GM18858 (cell line): ENCODE measurements around the gene NOS1.

Source experiments
- ATAC-seq: cut with Tn5 transposase; IDR thresholded peaks from one replicate; pipeline ENCODE4 v1.9.1; 2021; ENCODE audit not compliant: unreplicated experiment

The NOS1 gene

GRCh38 chr12:117363953-117364486, 2.6 kb upstream of the NOS1 start:
- no peak for ATAC-seq

GRCh38 chr12:117363056-117363662, 1.7 kb upstream of the NOS1 start:
- ATAC-seq = no peak

GRCh38 chr12:117362391-117362790, 965 bp upstream of the NOS1 start:
- no peak for ATAC-seq

- ATAC-seq = no peak
Measured at GRCh38 chr12:117361905-117362304, 479 bp upstream of the NOS1 start.

DNA sequence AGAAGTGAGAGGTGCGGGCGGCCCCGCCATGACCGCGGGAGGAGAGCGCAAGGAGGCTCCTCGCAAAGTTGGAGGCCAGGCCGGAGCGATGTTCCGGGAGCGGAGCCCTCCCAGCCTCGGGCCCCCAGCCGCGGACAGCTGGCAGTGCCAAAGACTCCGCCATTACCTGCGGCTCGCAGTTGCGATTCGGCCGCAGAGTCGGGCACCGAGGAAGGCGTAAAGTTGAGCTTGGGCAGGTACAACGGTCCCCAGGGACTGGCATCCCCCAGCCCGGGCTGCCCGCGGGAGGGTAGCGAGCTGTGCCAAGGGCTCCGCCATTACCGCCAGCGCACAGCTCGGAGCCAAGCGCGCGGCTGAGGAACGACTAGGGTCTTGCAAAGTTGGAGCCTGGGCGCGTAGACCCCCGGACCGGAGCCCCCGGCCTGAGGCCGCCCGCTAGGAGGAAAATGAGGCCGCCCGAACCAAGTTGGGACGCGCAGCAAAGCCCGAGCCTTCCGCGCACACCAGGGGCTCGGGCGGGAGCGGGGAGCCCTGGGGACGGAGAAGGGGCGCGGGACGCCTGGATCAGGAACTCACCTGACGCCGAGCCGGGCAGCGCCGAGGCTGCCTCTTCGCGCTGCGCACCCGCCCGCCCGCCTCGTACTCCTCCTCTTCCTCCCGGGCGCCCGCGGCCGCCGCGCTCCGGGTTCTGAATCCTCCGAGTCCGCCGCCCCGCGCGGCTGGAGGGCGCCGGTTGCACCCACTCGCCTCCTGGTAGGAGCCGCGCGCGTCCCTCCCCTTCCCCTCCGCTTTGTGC, 677 bp downstream of the NOS1 start:
- ATAC-seq = no peak

GRCh38 chr12:117360222-117360550, 1.2 kb downstream of the NOS1 start:
- ATAC-seq = no peak

DNA sequence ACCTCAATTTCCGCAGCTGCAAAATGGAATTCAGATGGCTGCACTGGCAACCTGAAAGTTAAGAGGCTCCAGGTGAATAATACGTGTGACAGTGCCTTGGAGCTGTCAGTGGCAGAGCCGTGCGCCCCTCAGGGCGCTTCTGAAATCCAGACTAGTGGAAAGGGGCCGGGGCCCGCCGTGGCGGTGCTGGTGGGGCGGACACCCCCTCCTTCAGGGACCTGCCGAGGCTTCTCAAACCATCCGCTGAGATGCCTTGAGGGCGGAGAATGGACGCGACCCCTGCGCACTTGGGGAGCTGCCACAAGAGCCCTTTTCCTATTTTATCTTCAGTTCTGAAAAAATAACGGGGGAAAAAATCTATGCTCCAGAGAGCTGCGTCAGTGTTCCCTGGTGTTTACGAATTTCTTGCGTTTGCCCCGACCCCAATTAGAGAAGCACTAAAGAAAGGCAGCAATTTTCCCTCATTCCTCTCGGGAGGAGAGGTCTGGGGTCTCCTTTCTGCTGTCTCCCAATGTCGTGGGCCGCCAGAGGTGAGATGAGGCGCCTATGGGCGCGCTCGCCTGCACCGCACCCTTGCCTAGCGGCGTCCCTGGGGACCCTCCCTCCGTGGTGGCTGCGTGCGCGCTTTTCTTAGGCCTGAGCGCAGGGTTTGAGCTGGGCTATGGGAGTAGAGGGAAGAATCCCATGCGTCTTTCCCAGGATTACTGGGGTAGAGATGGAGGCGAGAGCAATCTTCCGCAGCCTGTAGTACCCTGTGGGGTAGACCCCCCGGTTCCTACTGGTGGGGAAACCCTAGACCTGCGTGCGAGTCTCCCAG, 2.2 kb downstream of the NOS1 start:
- no peak for ATAC-seq

DNA sequence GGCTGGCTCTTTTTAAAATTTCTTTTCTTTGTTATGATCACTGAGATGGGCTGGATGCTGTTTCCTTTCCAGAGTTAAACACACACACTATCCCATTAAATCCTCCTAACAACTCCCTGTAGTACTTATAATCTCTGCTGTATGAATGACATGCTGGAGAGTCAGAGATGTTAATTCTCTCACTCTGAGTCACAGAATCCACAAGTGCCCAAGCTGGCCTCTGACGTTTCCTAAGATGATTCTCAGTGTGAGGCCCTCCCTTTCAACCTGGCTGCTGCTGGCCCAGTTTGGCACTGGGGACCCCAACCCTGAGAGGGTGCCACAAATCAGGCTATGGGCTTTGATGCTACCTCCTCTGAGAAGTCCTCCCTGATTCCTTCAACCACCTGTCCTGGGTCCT, 5.4 kb downstream of the NOS1 start:
- ATAC-seq = no peak

GRCh38 chr12:117352883-117353282, 8.5 kb downstream of the NOS1 start:
- no peak for ATAC-seq

DNA sequence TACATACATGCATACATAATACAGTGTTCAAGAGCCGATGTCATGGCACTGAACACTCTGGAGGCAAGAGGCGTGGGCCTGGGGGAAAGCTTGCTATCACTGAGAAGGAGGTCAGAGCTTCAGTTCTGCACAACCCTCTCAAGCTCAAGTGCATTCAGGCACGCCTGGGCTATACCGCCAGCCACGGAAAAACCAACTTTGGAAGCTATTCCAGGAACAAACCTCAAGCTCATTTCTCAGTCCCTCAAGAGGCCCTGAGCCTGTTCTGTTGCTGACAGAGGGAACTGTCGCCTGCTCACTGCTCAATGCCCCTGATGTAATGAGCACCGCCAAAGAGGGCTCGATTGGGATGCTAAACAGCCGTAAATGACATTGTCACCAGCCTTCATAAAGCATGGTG, 9.2 kb downstream of the NOS1 start:
- no peak for ATAC-seq

- ATAC-seq = no peak
Measured at GRCh38 chr12:117350140-117350539, 11.3 kb downstream of the NOS1 start.

DNA sequence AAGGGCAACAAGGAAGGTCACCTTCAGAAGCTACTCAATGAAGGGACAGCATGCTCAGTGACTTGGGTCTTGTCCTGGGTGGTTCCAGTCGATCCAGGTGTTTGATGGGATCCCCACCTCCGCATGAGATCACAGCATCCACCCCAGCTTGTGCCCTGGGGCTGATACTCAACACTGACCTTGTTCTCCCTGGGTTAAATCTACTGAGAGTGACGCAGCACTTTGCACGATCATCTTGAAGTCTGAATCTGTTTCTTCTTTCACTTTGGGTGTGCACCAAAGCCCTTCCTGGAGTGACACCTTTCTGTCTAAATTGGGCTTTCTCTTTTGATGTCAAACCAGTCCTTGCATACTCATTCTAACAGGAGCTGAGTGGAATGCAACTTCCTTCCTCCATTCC, 13.8 kb downstream of the NOS1 start:
- no peak for ATAC-seq

- ATAC-seq = no peak
Measured at GRCh38 chr12:117344716-117345115, 16.7 kb downstream of the NOS1 start.

- ATAC-seq = no peak
Measured at GRCh38 chr12:117343849-117344248, 17.6 kb downstream of the NOS1 start.

DNA sequence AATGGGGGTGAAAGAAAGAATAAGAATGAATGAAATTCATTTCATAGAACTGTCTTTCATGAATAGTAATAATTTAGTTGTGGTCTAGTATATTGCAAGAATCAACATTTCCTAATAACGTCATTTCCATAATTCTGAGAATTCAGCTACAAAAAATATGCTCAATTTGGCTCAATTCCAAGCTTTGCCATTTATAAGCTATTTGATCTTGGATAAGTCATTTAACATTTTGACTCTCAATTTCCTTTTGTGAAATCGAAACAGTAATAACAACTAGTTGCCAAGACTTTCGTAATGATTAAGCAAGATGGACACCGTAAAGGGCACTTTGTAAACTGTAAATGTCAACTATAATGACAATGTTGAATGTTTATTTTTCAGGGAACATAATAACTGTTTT, 18.1 kb downstream of the NOS1 start:
- ATAC-seq = no peak

- no peak for ATAC-seq
Measured at GRCh38 chr12:117342682-117343081, 18.7 kb downstream of the NOS1 start.

DNA sequence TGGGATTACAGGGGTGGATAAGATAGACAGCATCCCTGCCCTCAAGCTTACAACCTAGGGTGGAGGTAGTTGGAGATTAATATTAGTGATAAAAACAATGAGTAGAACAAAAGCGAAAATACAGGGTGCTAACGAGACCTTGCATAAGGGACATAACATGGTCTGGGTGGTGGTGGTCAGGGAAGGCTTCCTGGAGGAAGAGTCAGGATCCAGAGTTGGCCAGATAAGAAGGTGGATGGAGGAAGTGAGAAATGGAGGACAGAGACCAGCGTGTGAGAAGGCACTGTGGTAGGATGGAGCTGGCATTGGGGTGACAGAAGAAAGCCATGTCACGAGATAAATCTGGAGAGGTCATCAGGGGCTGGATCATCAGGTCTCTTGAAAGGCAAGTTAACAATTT, 19.2 kb downstream of the NOS1 start:
- ATAC-seq = no peak

DNA sequence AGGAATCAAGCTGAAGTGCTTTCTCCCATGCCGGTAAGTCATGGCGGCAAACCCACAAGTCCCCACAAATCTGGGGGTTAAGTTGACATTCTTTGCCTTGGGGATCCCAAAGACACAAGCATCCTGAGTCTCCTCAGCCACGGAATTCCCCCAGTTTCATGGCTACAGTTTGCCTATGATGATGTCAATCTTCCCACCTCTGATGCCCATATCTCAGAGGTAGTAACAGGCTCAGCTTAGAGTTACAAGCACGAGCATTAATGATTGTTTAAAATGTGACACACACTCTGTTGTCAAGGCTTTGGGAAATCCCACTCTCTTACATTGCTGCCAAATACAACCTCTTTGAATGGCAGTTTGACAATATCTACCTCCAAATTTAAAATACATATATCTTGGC, 22.3 kb downstream of the NOS1 start:
- ATAC-seq = no peak

- ATAC-seq = no peak
Measured at GRCh38 chr12:117334855-117335587, 26.4 kb downstream of the NOS1 start.

DNA sequence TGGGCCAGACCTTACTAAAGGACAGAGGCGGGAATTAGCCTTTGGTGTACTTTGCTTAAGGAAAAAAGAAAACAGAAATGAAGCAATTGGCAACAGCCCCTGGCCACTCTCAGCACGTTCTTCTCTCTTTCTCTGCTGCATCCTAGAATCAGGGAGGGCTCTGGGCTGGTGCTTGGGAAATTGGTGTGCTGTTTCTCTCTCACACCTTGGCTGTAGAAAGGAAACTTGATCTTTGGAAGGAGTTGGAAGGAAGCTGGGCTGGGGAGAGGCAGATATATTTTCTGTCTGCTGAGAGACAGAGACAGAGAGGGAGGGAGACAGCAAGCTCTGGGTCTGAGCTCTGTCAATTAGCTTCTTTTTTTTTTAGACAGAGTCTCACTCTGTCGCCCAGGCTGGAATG, 27.4 kb downstream of the NOS1 start:
- ATAC-seq = no peak

DNA sequence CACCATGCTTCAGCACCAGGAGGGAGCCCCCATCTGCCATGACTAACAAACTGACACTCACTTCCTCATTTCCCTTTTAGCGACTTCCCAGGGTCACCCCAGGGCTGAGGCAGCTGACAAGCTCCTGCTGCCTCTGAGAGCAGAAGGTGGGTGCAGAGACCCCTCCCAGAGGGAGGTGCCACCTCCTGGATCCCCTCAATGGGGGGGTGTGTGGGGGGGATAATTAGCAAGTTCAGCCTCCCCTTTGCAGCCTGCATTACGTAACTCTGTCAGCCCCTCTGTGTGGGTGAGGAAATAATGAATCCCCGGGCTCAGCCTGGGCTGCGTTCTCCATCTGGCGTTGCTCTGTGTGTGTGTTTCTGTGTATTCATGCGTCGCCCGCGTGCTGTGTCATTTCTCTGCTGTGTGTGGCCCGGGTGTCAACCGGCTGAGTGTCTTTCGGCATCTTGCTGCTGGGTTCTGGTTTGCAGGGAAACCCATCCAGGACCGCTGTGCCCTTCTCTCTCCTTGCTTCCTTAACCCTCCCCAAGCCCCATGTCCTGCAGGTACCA, 28.0 kb downstream of the NOS1 start:
- ATAC-seq = no peak
